Measurements from ENCODE around the gene BCAM.

GRCh38 chr19:44846455-44847143, 37.7 kb downstream of the BCAM start:
- TF ChIP-seq CTCF (IDR thresholded peaks at IDR 0.05; ENCODE audit: insufficient read depth, low read length, poor library complexity, severe bottlenecking) (no peak), EZH2phosphoT487 (conservative IDR thresholded peaks at IDR 0.05; ENCODE audit: low read length) (no peak)

Data from SU-DHL-6 (cell line).